HepG2 (cell line): ENCODE results near the gene NAB2. TPM values are rescaled to one million over a fixed set of nuclear protein-coding genes. Genes with fewer than 3 reads are reported as not detected.
A peak's percentile ranks its signal among the peaks of the same experiment; 100 is the strongest.

ENCODE experiments used
- BRCA1 ChIP-seq: sonication (generic); formaldehyde crosslinking; IDR thresholded peaks from 2 replicates; pipeline ENCODE4 v1.4.0; 2020; ENCODE audit warnings: missing genetic modification reagents
- CEBPZ ChIP-seq: IDR thresholded peaks from 2 replicates; pipeline ENCODE4 v1.6.1; 2012; ENCODE audit warnings: low read length, improper control_type of control experiment
- DNMT1 ChIP-seq: sonication (generic); formaldehyde crosslinking; IDR thresholded peaks from 2 replicates; pipeline ENCODE4 v1.5.1; 2020; ENCODE audit warnings: mild to moderate bottlenecking, missing genetic modification reagents
- GABPA ChIP-seq, 2 experiments: IDR thresholded peaks; 2 replicates each; pipeline ENCODE4 v1.6.1; 2011 to 2016; ENCODE audit warnings: low read depth in 2 of 2, low read length in 1 of 2, missing biosample characterization in 1 of 2, missing genetic modification characterization in 1 of 2
- MED13 ChIP-seq: sonication (generic); formaldehyde crosslinking; IDR thresholded peaks from 2 replicates; pipeline ENCODE4 v1.5.0; 2020; ENCODE audit warnings: missing genetic modification reagents
- PCBP2 ChIP-seq: fragments of 200-400 bp; formaldehyde crosslinking; optimal IDR thresholded peaks from 2 replicates; pipeline ENCODE3; 2018; ENCODE audit warnings: low read length, low read depth; ENCODE audit not compliant: poor library complexity, severe bottlenecking
- SNRNP70 ChIP-seq: fragments of 200-400 bp; formaldehyde crosslinking; IDR thresholded peaks from 2 replicates; pipeline ENCODE4 v1.6.1; 2017; ENCODE audit warnings: mild to moderate bottlenecking, low read depth, low read length, moderate library complexity
- TAF1 ChIP-seq: sonication (generic); formaldehyde crosslinking; IDR thresholded peaks from 2 replicates; pipeline ENCODE4 v1.4.0; 2020; ENCODE audit warnings: missing genetic modification reagents
- TBL1XR1 ChIP-seq: fragments of 150-350 bp; IDR thresholded peaks from 2 replicates; pipeline ENCODE4 v1.6.1; 2014; ENCODE audit warnings: borderline replicate concordance, low read length; ENCODE audit not compliant: partially characterized antibody
- ZBTB2 ChIP-seq: sonication (generic); formaldehyde crosslinking; IDR thresholded peaks from 2 replicates; pipeline ENCODE4 v1.8.0; 2022; ENCODE audit warnings: low read depth, missing genetic modification reagents
- ZNF280B ChIP-seq: sonication (generic); formaldehyde crosslinking; IDR thresholded peaks from 2 replicates; pipeline ENCODE4 v1.5.0; 2020; ENCODE audit warnings: missing genetic modification reagents, mild to moderate bottlenecking, borderline replicate concordance
- ZNF512B ChIP-seq: sonication (generic); formaldehyde crosslinking; IDR thresholded peaks from 2 replicates; pipeline ENCODE4 v1.5.1; 2020; ENCODE audit warnings: missing genetic modification reagents, mild to moderate bottlenecking, borderline replicate concordance
- ZNF569 ChIP-seq: sonication (generic); formaldehyde crosslinking; IDR thresholded peaks from 2 replicates; pipeline ENCODE4 v1.5.0; 2020; ENCODE audit warnings: mild to moderate bottlenecking, missing genetic modification reagents, moderate library complexity, borderline replicate concordance
- ZNF891 ChIP-seq: sonication (generic); formaldehyde crosslinking; IDR thresholded peaks from 2 replicates; pipeline ENCODE4 v1.5.0; 2020; ENCODE audit warnings: mild to moderate bottlenecking, missing genetic modification reagents
- polyA plus RNA-seq, 8 experiments: library from polyadenylated mRNA; depleted of rRNA in 3 of 8; stranded (reverse) in 7 of 8; unstranded in 1 of 8; fragments of >200 nt; fragmentation: Illumina TruSeq in 4 of 8; extraction: Trizol in 4 of 8; gene quantifications; 2 replicates each; pipeline versions ENCODE4 v1.2.1 to v1.2.3, GENCODE V29; 2011 to 2016; ENCODE audit warnings: low read depth in 4 of 8, missing spikeins in 1 of 8, mixed read lengths in 1 of 8; ENCODE audit not compliant: insufficient read depth in 1 of 8
- total RNA-seq, 5 experiments: library from RNA; depleted of rRNA; stranded (reverse); fragments of >200 nt; fragmentation: Illumina TruSeq; extraction: Trizol; gene quantifications; 2 replicates each; pipeline ENCODE4 v1.2.3, GENCODE V29; 2016; ENCODE audit warnings: low read depth in 1 of 5
- TF ChIP-seq, protein P1 (sequence below): sonication (generic); formaldehyde crosslinking; IDR thresholded peaks from 2 replicates; pipeline ENCODE4 v1.8.0; 2022; ENCODE audit warnings: mild to moderate bottlenecking, missing genetic modification reagents
- TF ChIP-seq, protein P2 (sequence below): sonication (generic); formaldehyde crosslinking; IDR thresholded peaks from 2 replicates; pipeline ENCODE4 v1.4.0; 2020; ENCODE audit warnings: mild to moderate bottlenecking, missing genetic modification reagents

The NAB2 gene
- total and polyA plus RNA-seq, 2 of the 13 experiments (the other 11 are each of a cell fraction or from before 2014, with no cell fraction given) = 11.7 to 12.9 TPM

DNA sequence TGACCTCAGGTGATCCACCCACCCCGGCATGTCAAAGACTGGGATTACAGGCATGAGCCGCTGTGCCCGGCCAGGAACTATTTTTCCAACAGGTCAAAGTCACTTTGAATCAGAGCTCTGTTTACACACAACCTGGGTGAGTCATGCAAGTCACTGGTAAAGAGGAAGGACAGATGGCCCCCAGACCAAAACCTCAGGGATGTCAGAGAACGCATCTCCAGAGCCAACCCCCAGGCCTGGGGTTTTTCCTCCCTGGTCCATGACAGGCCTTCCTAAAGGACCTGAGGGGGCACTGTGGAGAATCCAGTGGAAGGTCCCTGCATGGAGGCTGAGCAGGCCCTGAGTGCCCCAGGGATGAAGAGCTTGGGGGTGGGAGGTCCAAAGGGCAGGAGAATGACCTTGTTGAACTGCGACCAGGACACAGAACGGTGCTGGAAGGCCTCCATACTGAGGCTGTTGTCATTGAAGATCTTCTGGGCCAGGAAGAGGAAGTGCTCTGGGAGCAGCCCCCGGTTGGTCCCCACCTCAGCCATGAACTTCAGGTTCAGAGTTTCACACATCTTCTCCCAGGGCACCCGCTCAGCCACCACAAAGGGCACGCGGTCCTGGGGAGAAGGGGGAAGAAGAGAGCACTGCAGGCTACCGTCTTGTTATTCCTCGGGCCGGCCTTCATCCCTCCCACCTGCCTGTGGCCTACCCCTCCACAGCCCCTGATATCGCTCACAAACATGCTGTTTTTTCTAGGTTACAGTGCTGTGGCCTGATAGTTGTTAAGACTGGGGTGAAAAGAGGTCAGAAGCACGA lies 13.2 kb downstream of the NAB2 start (continued):
- TF ChIP-seq DNMT1 (CRISPR knock-in tag) = no peak
- TF ChIP-seq ZNF569 (CRISPR knock-in tag) = peak; percentile 55; the same call in 1 of the 2 replicates
- 0 out of 2 replicates have a peak, but pooled peaks have one; percentile 27 for TF ChIP-seq TAF1
- no peak for TF ChIP-seq BRCA1
- no peak for TF ChIP-seq ZNF512B (CRISPR knock-in tag)
- TF ChIP-seq CEBPZ = no peak
- TF ChIP-seq, protein P1, sequence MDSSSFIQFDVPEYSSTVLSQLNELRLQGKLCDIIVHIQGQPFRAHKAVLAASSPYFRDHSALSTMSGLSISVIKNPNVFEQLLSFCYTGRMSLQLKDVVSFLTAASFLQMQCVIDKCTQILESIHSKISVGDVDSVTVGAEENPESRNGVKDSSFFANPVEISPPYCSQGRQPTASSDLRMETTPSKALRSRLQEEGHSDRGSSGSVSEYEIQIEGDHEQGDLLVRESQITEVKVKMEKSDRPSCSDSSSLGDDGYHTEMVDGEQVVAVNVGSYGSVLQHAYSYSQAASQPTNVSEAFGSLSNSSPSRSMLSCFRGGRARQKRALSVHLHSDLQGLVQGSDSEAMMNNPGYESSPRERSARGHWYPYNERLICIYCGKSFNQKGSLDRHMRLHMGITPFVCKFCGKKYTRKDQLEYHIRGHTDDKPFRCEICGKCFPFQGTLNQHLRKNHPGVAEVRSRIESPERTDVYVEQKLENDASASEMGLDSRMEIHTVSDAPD (CRISPR knock-in tag) = peak; percentile 66; the same call in 1 of the 2 replicates
- no peak for TF ChIP-seq PCBP2
- TF ChIP-seq GABPA (IDR thresholded peaks at IDR 0.05; ENCODE audit: low read depth, low read length) = peak; percentile 38; the same call in 1 of the 2 replicates
- TF ChIP-seq GABPA (CRISPR knock-in tag; IDR thresholded peaks at IDR 0.05; ENCODE audit: low read depth) = peak; percentile 81
- TF ChIP-seq SNRNP70 = no peak
- TF ChIP-seq ZNF891 (CRISPR knock-in tag) = peak; percentile 83; the same call in 1 of the 2 replicates
- peak; percentile 41; the same call in 1 of the 2 replicates for TF ChIP-seq ZNF280B (CRISPR knock-in tag)
- TF ChIP-seq ZBTB2 = no peak
- TF ChIP-seq, protein P2, sequence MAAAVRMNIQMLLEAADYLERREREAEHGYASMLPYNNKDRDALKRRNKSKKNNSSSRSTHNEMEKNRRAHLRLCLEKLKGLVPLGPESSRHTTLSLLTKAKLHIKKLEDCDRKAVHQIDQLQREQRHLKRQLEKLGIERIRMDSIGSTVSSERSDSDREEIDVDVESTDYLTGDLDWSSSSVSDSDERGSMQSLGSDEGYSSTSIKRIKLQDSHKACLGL (CRISPR knock-in tag) = peak; percentile 60; the same call in 1 of the 2 replicates
- TF ChIP-seq TBL1XR1 = no peak
- no peak for TF ChIP-seq MED13
